Karpas-422 (cell line): ENCODE measurements around the gene MAG. TPM values are rescaled to one million over a fixed set of nuclear protein-coding genes. Genes with fewer than 3 reads are reported as not detected.

ENCODE experiments used
- DNase-seq: peaks from one replicate; pipeline ENCODE4 v3.0.0-alpha.2; 2015
- H2AFZ ChIP-seq: fragments of 200-600 bp; sonication (generic); 2 replicates; pipeline ENCODE4 v1.6.1; 2014; ENCODE audit warnings: antibody characterized with exemption, low read length, mixed read lengths
- H3K27ac ChIP-seq: fragments of 200-600 bp; sonication (generic); 2 replicates; pipeline ENCODE4 v1.5.1; 2014; ENCODE audit warnings: mild to moderate bottlenecking, low read length, moderate library complexity
- H3K27me3 ChIP-seq: fragments of 200-600 bp; sonication (generic); 2 replicates; pipeline ENCODE4 v1.6.1; 2014; ENCODE audit warnings: low read length, mixed read lengths
- H3K36me3 ChIP-seq: fragments of 200-600 bp; sonication (generic); 2 replicates; pipeline ENCODE4 v1.6.1; 2014; ENCODE audit warnings: low read length, mixed read lengths; ENCODE audit not compliant: insufficient read depth
- H3K4me1 ChIP-seq: fragments of 200-600 bp; sonication (generic); 2 replicates; pipeline ENCODE4 v1.6.1; 2014; ENCODE audit warnings: mild to moderate bottlenecking, low read length, mixed read lengths
- H3K4me2 ChIP-seq: fragments of 200-600 bp; sonication (generic); 2 replicates; pipeline ENCODE4 v1.6.1; 2014; ENCODE audit warnings: low read length, low read depth, mild to moderate bottlenecking; ENCODE audit not compliant: poor library complexity, severe bottlenecking
- H3K4me3 ChIP-seq: fragments of 200-600 bp; sonication (generic); 2 replicates; pipeline ENCODE4 v1.5.1; 2014; ENCODE audit warnings: mild to moderate bottlenecking, antibody characterized with exemption, low read length, mixed read lengths
- H3K79me2 ChIP-seq: fragments of 200-600 bp; sonication (generic); 2 replicates; pipeline ENCODE4 v1.6.1; 2014; ENCODE audit warnings: mild to moderate bottlenecking, low read length, mixed read lengths
- H3K9ac ChIP-seq: fragments of 200-600 bp; sonication (generic); 2 replicates; pipeline ENCODE4 v1.6.0; 2014; ENCODE audit warnings: low read length
- H3K9me2 ChIP-seq: fragments of 200-600 bp; sonication (generic), shearing (Covaris generic); replicated peaks from 2 replicates; pipeline ENCODE4 v1.6.0; 2014; ENCODE audit warnings: mild to moderate bottlenecking, low read length, moderate library complexity; ENCODE audit not compliant: insufficient read depth
- H3K9me3 ChIP-seq: fragments of 300-700, 200-600 bp; sonication (generic); 2 replicates; pipeline ENCODE4 v1.6.1; 2014; ENCODE audit warnings: low read length, mixed read lengths
- H4K20me1 ChIP-seq: fragments of 200-600 bp; sonication (generic); 2 replicates; pipeline ENCODE4 v1.6.1; 2014; ENCODE audit warnings: mild to moderate bottlenecking, antibody characterized with exemption, low read length, low read depth; ENCODE audit not compliant: insufficient read depth
- total RNA-seq: library from RNA; depleted of rRNA; stranded (reverse); fragments of >200 nt; shearing (Covaris generic); gene quantifications from 2 replicates; pipeline ENCODE4 v1.2.3, GENCODE V29; 2014; ENCODE audit warnings: low replicate concordance

MAG gene
- total RNA-seq, 1 experiment from 2014 or later = not detected

GRCh38 chr19:35348911-35349611, 57.1 kb downstream of the MAG start:
- Histone ChIP-seq H3K4me2 (peak overlapping the region; percentile 53), H2AFZ (no peak overlapping the region), H3K27me3 (no peaks in the 10 kb centered on the region), H3K36me3 (peaks cover 4% of the 10 kb centered on the region; the same call in 1 of the 2 replicates), H3K27ac (peak overlapping the region; percentile 39), H3K9ac (no peak overlapping the region), H4K20me1 (peaks cover 23% of the 10 kb centered on the region), H3K9me2 (no peaks in the 10 kb centered on the region), H3K79me2 (no peaks in the 10 kb centered on the region), H3K9me3 (no peaks in the 10 kb centered on the region), H3K4me1 (peaks cover 79% of the 10 kb centered on the region), H3K4me3 (no peak overlapping the region)
- peak; percentile 75 for DNase-seq

- H3K36me3 ChIP-seq = no peaks in the 10 kb centered on the region; the same call in 1 of the 2 replicates
- H3K4me2 ChIP-seq = no peak overlapping the region
- no peaks in the 10 kb centered on the region for H3K79me2 ChIP-seq
- H3K4me1 ChIP-seq = peaks cover 71% of the 10 kb centered on the region
- DNase-seq = peak; percentile 62
- H3K4me3 ChIP-seq = no peak overlapping the region
- no peak overlapping the region for H3K9ac ChIP-seq
- no peak overlapping the region for H2AFZ ChIP-seq
- peaks cover 23% of the 10 kb centered on the region for H4K20me1 ChIP-seq
- peak overlapping the region; percentile 39; the same call in 1 of the 2 replicates for H3K27ac ChIP-seq
- no peaks in the 10 kb centered on the region for H3K9me3 ChIP-seq
- no peaks in the 10 kb centered on the region for H3K27me3 ChIP-seq
- H3K9me2 ChIP-seq = no peaks in the 10 kb centered on the region
Measured at GRCh38 chr19:35349614-35350521, 57.9 kb downstream of the MAG start.

GRCh38 chr19:35350591-35350990, 58.6 kb downstream of the MAG start:
- Histone ChIP-seq H3K27ac (no peak overlapping the region), H3K79me2 (no peaks in the 10 kb centered on the region), H3K9me3 (no peaks in the 10 kb centered on the region), H3K27me3 (no peaks in the 10 kb centered on the region), H2AFZ (no peak overlapping the region), H4K20me1 (peaks cover 23% of the 10 kb centered on the region), H3K9me2 (no peaks in the 10 kb centered on the region), H3K4me1 (peaks cover 64% of the 10 kb centered on the region), H3K4me2 (no peak overlapping the region), H3K4me3 (no peak overlapping the region), H3K9ac (no peak overlapping the region), H3K36me3 (no peaks in the 10 kb centered on the region; the same call in 1 of the 2 replicates)
- peak; percentile 47 for DNase-seq

- Histone ChIP-seq H3K4me2 (no peak overlapping the region), H3K27ac (no peak overlapping the region), H3K9ac (no peak overlapping the region), H3K27me3 (no peaks in the 10 kb centered on the region), H3K79me2 (no peaks in the 10 kb centered on the region), H3K4me3 (no peak overlapping the region), H3K9me3 (no peaks in the 10 kb centered on the region), H3K9me2 (no peaks in the 10 kb centered on the region), H3K36me3 (no peaks in the 10 kb centered on the region), H4K20me1 (peaks cover 19% of the 10 kb centered on the region), H2AFZ (no peak overlapping the region), H3K4me1 (peaks cover 54% of the 10 kb centered on the region)
- peak; percentile 21 for DNase-seq
Measured at GRCh38 chr19:35351411-35352176, 59.6 kb downstream of the MAG start.

- H2AFZ ChIP-seq = no peak overlapping the region
- H3K9me3 ChIP-seq = no peaks in the 10 kb centered on the region
- H3K79me2 ChIP-seq = no peaks in the 10 kb centered on the region
- H3K4me3 ChIP-seq = no peak overlapping the region
- H3K27ac ChIP-seq = no peak overlapping the region
- no peak overlapping the region for H3K9ac ChIP-seq
- H3K4me2 ChIP-seq = no peak overlapping the region
- peaks cover 19% of the 10 kb centered on the region for H4K20me1 ChIP-seq
- no peaks in the 10 kb centered on the region for H3K36me3 ChIP-seq
- H3K9me2 ChIP-seq = no peaks in the 10 kb centered on the region
- peaks cover 48% of the 10 kb centered on the region for H3K4me1 ChIP-seq
- no peak for DNase-seq
- H3K27me3 ChIP-seq = no peaks in the 10 kb centered on the region
Measured at GRCh38 chr19:35352177-35352447, 60.2 kb downstream of the MAG start.

GRCh38 chr19:35352448-35353304, 60.7 kb downstream of the MAG start:
- Histone ChIP-seq H4K20me1 (peaks cover 19% of the 10 kb centered on the region), H3K79me2 (no peaks in the 10 kb centered on the region), H3K4me3 (no peak overlapping the region), H3K9ac (no peak overlapping the region), H3K4me1 (peaks cover 43% of the 10 kb centered on the region), H3K27me3 (no peaks in the 10 kb centered on the region), H3K4me2 (peak overlapping the region; percentile 44), H3K9me2 (no peaks in the 10 kb centered on the region), H3K36me3 (no peaks in the 10 kb centered on the region), H3K9me3 (no peaks in the 10 kb centered on the region), H3K27ac (no peak overlapping the region), H2AFZ (no peak overlapping the region)
- DNase-seq = peak; percentile 87

- Histone ChIP-seq H3K36me3 (no peaks in the 10 kb centered on the region), H3K9ac (no peak overlapping the region), H3K4me1 (peaks cover 33% of the 10 kb centered on the region), H3K27ac (no peak overlapping the region), H3K9me2 (no peaks in the 10 kb centered on the region), H4K20me1 (peaks cover 9% of the 10 kb centered on the region), H3K9me3 (no peaks in the 10 kb centered on the region), H3K4me3 (no peak overlapping the region), H3K79me2 (no peaks in the 10 kb centered on the region), H3K4me2 (no peak overlapping the region), H3K27me3 (no peaks in the 10 kb centered on the region), H2AFZ (no peak overlapping the region)
- DNase-seq = peak; percentile 36
Measured at GRCh38 chr19:35353635-35354034, 61.7 kb downstream of the MAG start.
